Stimulated activated naive CD8-positive, alpha-beta T cell treated with anti-CD3 and anti-CD28 coated beads, Interleukin-15, Interleukin-2, amounts not matched to agents 100 U/mL and 50 U/mL, for 24 hours (primary cell): ENCODE measurements around the gene FURIN.
"Not testable (repeated sequence)": the region's sequence is repeated elsewhere in the genome, so short reads cannot be mapped to it uniquely, and the experiment has no call there.

Experiments used
- ATAC-seq: fragments of 150-1000 bp; cut with Tn5 transposase; one replicate; pipeline ENCODE4 v1.10.0; 2021
- DNase-seq: peaks from one replicate; pipeline ENCODE4 v3.0.0; 2021

The FURIN gene

GRCh38 chr15:90844696-90845095, 23.7 kb upstream of the FURIN start:
- ATAC-seq (no peak), DNase-seq (no peak)

GRCh38 chr15:90845201-90845949, 23.0 kb upstream of the FURIN start:
- DNase-seq (peak; percentile 69), ATAC-seq (peak; percentile 93)

DNA sequence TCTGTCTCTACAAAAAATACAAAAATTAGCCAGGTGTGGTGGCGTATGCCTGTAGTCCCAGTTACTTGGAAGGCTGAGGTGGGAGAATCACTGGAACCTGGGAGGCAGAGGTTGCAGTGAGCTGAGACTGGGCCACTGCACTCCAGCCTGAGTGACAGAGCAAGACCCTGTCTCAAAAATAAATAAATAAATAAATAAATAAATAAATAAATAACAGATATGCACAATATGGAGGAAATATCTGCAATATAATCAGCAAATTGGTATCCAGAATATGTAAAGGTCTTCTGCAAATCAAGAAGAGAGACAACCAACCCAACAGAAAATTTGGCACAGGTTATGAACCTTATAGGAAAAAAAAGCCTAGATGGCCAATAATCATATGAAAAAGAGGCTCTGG, 19.0 kb upstream of the FURIN start:
- DNase-seq, ATAC-seq: not testable (repeated sequence)

- no peak for ATAC-seq
- DNase-seq, result peak; percentile 59
Measured at GRCh38 chr15:90851114-90851513, 17.3 kb upstream of the FURIN start.

DNA sequence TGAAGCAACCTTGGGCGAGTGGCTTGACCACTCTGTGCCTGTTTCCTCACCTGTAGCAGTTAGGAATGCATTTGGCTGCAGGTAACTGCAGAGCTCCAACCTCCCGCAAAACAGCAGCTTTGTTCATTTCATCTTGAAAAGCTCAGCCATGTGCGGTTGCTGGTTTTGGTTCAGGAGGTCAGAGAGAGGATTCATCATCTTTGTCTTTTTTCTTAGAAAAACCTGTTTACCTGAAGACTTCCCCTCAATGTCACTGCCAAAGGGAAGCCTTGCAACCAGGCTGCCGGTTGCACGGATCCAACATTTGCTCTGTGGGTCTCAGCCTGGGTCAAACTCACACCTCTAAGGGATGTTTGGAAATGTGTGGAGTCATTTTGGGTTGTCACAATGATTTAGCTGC, 16.4 kb upstream of the FURIN start:
- DNase-seq (no peak), ATAC-seq (no peak)

- no peak for DNase-seq
- no peak for ATAC-seq
Measured at GRCh38 chr15:90855139-90855538, 13.2 kb upstream of the FURIN start.

DNA sequence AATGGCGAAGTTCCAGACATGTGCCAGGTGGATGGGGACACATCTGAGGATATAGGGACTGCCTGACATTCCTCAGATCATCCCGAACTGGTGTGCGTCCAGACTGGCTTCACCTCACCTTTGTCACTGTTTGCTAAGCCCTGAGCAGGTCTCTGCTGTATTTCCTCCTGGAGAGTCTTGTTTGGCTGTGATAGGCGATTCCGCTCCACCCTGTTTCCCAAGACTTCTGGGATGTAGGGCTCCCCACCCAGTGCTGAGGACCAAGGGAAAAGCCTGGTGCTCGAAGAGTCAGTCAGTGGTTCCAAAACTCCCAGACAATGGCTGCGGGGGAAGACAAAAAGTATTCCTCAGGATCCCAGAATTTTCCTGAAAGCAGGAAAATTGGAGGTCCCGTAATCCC, 11.1 kb upstream of the FURIN start:
- DNase-seq, result no peak

DNA sequence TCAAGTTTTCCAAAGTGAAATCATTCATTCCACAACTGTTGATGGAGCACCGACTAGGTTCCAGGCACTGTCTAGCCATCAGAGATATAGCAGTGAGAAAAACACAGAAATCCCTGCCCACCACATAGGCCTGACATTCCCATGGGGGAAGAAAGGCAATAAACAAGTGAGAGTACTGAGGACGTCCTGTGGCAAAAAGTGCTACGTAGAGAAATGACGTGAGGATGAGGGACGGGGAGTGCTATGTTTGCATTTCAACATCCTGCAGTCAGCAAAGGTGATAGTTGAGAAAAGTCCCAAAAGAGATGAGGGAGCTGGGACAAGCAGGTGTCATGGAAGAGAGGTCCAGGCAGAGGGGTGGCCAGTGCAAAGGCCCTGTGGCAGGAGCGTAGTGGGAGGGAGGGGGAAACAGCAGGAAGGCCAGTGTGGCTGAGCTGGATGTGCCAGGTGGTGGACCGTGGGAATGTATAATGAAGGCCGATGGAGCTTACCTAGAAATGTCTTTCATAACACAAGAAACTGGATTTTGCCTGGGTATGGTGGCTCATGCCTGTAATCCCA, 10.4 kb upstream of the FURIN start:
- ATAC-seq, result no peak
- DNase-seq, result no peak

More for the DNA sequence above, 11.1 kb upstream of the FURIN start:
- no peak for ATAC-seq

- ATAC-seq (no peak), DNase-seq (no peak)
Measured at GRCh38 chr15:90859234-90860131, 8.9 kb upstream of the FURIN start.

DNA sequence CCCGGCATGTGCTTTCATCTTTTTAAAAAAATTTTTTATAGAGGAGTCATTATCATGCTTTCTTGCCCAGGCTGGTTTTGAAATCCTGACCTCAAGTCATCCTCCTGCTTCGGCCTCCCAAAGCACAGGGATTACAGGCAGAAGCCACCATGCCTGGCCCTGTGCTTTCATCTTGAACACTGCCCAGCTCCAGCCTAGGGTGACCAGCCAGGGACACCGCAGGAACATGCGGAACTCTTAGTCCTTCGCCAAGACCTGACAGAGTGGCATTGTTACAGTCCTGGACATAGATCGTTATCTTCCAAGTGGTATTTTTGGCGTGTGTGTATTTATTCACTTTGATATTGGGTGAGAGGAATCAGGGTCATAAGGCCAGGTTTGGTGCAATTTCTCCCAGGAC, 7.9 kb upstream of the FURIN start:
- ATAC-seq, result no peak

DNA sequence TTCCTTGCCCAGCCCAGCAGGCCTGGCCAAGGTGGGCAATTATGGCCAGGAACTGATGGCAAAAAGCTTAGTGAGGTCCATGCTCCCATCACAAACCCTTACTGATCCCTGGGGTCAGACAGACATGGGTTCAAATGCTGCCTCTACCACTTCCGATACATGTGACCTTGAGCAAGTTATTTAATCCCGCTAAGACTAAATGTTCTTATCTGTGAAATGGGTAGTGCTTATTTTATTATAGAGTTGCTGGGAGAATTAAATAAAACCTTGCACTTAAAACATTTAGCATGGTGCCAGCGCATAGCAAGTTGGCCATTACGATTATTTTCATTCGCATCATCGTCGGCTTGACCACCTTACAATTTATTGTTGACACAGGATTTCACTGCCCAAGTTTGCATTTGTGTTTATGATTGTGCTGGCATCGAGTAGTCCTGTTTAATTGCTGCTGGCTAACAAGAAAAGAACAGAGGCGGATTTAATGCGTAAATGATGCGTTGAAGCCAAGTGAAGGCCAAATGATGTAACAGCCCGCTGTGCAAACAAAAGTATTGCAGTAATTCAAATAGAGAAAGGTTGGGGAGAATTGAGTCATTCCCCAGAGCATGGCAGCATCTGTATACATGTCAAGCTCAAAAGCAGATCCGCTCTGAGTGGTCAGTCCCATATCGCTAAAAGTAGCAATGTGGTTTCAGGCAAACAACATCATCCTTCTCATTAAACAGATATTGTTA, 7.3 kb upstream of the FURIN start:
- no peak for DNase-seq
- no peak for ATAC-seq

More for the DNA sequence above, 7.9 kb upstream of the FURIN start:
- DNase-seq, result no peak

DNA sequence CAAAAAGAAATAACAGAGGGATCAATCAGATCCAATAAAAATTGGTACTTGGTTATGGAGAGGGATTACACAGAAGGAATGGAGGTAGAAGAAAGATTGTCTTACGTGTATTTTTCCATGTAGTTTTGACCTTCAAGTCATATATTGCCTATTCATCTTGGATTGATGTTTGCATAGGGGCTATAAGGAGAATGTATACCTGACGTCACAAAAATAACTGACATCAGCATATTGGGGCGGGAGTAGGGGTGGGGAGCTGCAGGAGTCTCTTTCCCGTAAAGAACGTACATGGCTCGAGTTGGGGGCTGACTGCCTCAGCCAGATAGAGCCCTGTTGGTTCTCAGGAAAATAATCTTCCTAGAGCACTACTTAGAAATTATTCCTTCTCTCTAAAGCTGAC, 5.9 kb upstream of the FURIN start:
- no peak for ATAC-seq

GRCh38 chr15:90862964-90863778, 5.2 kb upstream of the FURIN start:
- ATAC-seq, result no peak
- no peak for DNase-seq

More for the DNA sequence above, 5.9 kb upstream of the FURIN start:
- no peak for DNase-seq

- ATAC-seq (peak; percentile 80), DNase-seq (no peak)
Measured at GRCh38 chr15:90863987-90864386, 4.4 kb upstream of the FURIN start.

DNA sequence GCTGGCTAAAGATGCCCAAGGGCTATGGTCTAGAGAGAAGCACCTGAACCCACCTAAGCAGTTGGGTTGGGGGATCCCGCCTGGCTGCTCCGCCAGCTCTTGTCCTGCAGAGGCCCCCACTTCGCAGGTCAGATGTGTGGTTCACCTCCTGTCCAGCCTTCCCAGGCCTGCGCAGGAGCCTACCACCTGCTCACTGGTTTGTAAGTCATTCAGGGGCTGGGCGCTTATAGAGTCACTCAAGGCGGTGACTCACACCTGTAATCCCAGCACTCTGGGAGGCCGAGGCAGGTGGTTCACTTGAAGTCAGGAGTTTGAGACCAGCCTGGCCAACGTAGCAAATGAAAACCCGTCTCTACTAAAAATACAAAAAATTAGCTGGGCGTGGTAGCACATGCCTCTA, 3.9 kb upstream of the FURIN start:
- no peak for DNase-seq
- ATAC-seq, result peak; percentile 54

DNA sequence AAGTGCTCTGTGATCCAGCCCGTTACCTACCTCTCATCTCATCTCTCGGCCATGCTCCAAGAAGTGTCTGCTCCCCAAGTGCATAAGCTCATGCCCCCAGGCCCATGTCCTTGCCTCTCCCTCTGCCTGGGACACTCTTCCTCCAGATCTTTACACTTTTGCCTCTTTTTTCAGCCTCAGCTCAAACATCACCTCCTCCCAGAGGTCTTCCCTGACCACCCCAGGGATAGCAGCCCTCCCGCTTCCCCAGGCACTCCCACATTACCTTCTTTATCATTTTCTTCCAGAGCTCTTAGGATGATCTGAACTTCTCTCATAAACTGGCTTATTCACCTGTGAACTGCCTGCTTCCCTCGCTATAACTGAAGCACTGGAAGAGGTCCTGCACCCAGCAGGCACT, 2.7 kb upstream of the FURIN start:
- DNase-seq (no peak), ATAC-seq (no peak)

GRCh38 chr15:90866161-90866715, 2.1 kb upstream of the FURIN start:
- ATAC-seq, result no peak
- no peak for DNase-seq

DNA sequence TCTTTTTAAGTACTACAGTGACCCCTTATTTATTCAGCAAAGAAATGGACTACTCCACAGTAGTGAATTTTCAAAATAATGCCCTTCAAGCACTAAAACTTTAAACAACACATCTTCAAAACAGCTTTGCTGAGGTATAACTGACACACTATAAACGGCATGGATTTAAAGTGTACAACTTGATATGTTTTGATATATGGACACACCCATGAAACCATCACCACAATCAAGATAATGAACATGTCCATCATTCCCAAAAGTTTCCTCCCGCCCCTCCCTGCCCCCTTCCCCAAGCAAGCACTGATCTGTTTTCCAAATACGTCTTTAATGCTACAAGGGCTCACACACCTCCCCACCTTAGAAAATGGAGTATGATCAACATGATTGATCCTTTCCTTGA, 1.6 kb upstream of the FURIN start:
- no peak for DNase-seq
- no peak for ATAC-seq

- ATAC-seq (no peak), DNase-seq (no peak)
Measured at GRCh38 chr15:90869140-90869541, 753 bp downstream of the FURIN start.

DNA sequence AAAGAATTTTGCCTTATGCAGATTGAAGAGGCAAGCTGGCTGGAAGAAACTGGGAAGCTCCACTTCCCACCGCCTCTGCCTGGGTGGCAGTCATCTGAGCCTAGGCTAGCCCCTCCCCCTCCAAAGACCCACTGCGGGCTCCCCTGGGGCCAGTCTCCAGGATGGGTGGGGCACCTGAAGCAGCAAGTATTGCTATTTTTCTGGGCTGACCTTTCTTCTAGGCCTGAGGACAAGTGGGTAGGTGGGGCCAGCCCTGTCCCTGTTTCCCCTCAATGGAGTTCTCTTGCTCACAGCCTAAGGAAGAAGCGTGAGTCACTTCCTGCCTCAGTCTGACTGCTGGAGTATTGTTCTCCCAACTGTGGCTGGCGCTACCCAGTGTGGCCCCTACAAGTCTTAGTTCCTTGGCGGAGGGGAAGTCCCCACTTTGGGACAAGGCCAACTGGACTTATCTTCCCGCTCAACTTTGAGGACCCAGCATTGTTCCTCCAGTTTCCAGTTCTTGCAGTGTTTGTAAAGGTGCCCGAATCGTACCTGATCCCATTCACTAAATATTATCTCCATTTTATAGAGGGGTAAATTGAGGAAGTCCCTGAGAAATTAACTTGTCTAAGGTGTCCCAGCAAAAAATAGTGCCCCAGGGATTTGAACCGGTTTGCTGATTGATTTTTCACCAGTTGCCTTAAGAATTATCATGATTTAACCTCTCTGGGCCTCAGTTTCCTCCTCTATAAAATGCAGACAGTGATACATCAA, 1.4 kb downstream of the FURIN start:
- DNase-seq, result peak; percentile 78
- ATAC-seq, result peak; percentile 74
